Neural cell (in vitro differentiated cells): ENCODE measurements around the gene FKBP4. TPM values are rescaled to one million over a fixed set of nuclear protein-coding genes. Genes with fewer than 3 reads are reported as not detected.

ENCODE experiments used
- H2AFZ ChIP-seq: fragments of 200-600, 300-800 bp; sonication (generic), shearing (Covaris generic); 2 replicates; pipeline ENCODE4 v1.6.0; 2014; ENCODE audit warnings: low read depth, mild to moderate bottlenecking, antibody characterized with exemption, low read length, moderate library complexity
- H3F3A ChIP-seq: fragments of 200-600 bp; shearing (Covaris generic); 2 replicates; pipeline ENCODE4 v1.6.1; 2016; ENCODE audit warnings: mild to moderate bottlenecking, moderate library complexity, mixed read lengths, antibody characterized with exemption, low read length; ENCODE audit not compliant: insufficient read depth, poor library complexity, severe bottlenecking
- H3K27ac ChIP-seq: fragments of 200-600, 300-800 bp; sonication (generic), shearing (Covaris generic); 2 replicates; pipeline ENCODE4 v1.5.1; 2014; ENCODE audit warnings: mild to moderate bottlenecking, low read length, moderate library complexity
- H3K27me3 ChIP-seq: fragments of 300-800, 200-600 bp; sonication (generic), shearing (Covaris generic); 2 replicates; pipeline ENCODE4 v1.6.0; 2014; ENCODE audit warnings: mild to moderate bottlenecking, low read depth, low read length, moderate library complexity; ENCODE audit not compliant: insufficient read depth
- H3K36me3 ChIP-seq: fragments of 300-800, 200-600 bp; sonication (generic), shearing (Covaris generic); 2 replicates; pipeline ENCODE4 v1.5.1; 2014; ENCODE audit warnings: mild to moderate bottlenecking, antibody characterized with exemption, low read length, moderate library complexity; ENCODE audit not compliant: insufficient read depth
- H3K4me2 ChIP-seq: fragments of 300-800, 200-600 bp; sonication (generic), shearing (Covaris generic); 2 replicates; pipeline ENCODE4 v1.6.0; 2014; ENCODE audit warnings: mild to moderate bottlenecking, low read length
- H3K4me3 ChIP-seq: fragments of 300-800, 200-600 bp; sonication (generic), shearing (Covaris generic); 2 replicates; pipeline ENCODE4 v1.5.1; 2014; ENCODE audit warnings: mild to moderate bottlenecking, low read length, moderate library complexity
- H3K79me2 ChIP-seq: fragments of 200-600 bp; shearing (Covaris generic); replicated peaks from 2 replicates; pipeline ENCODE4 v1.6.0; 2014; ENCODE audit warnings: mild to moderate bottlenecking, low read length, moderate library complexity; ENCODE audit not compliant: insufficient read depth
- H3K9ac ChIP-seq: fragments of 300-800, 200-600 bp; sonication (generic), shearing (Covaris generic); 2 replicates; pipeline ENCODE4 v1.6.1; 2016; ENCODE audit warnings: mild to moderate bottlenecking, low read length, mixed read lengths
- H3K9me2 ChIP-seq: fragments of 200-600 bp; shearing (Covaris generic); 2 replicates; pipeline ENCODE4 v1.6.1; 2016; ENCODE audit warnings: mild to moderate bottlenecking, low read length, mixed read lengths; ENCODE audit not compliant: insufficient read depth
- H3K9me3 ChIP-seq: fragments of 200-600, 300-800 bp; sonication (generic), shearing (Covaris generic); 2 replicates; pipeline ENCODE4 v1.6.1; 2016; ENCODE audit warnings: mild to moderate bottlenecking, mixed run types, low read length, moderate library complexity, mixed read lengths
- H4K20me1 ChIP-seq: fragments of 200-600 bp; shearing (Covaris generic); 2 replicates; pipeline ENCODE4 v1.6.1; 2016; ENCODE audit warnings: mild to moderate bottlenecking, mixed run types; ENCODE audit not compliant: insufficient read depth
- EZH2 ChIP-seq: fragments of 200-600, 300-800 bp; shearing (Covaris generic), sonication (generic); IDR thresholded peaks from 2 replicates; pipeline ENCODE4 v1.6.1; 2014; ENCODE audit warnings: antibody characterized with exemption, low read length, borderline replicate concordance, mild to moderate bottlenecking; ENCODE audit not compliant: insufficient read depth, poor library complexity, severe bottlenecking
- MXI1 ChIP-seq: fragments of 450-650 bp; conservative IDR thresholded peaks from 2 replicates; pipeline ENCODE4 v1.6.1; 2014; ENCODE audit warnings: antibody characterized with exemption, mild to moderate bottlenecking; ENCODE audit not compliant: poor library complexity, severe bottlenecking
- POLR2AphosphoS5 ChIP-seq: IDR thresholded peaks from 2 replicates; pipeline ENCODE4 v1.6.1; 2012
- RAD21 ChIP-seq: fragments of 450-650 bp; conservative IDR thresholded peaks from 2 replicates; pipeline ENCODE4 v1.6.1; 2014; ENCODE audit warnings: antibody characterized with exemption, mild to moderate bottlenecking, moderate library complexity
- SMC3 ChIP-seq: fragments of 450-650 bp; conservative IDR thresholded peaks from 2 replicates; pipeline ENCODE4 v1.6.1; 2014; ENCODE audit warnings: antibody characterized with exemption, mild to moderate bottlenecking, moderate library complexity; ENCODE audit not compliant: poor library complexity
- polyA plus RNA-seq: library from polyadenylated mRNA; depleted of rRNA; stranded (reverse); fragments of >200 nt; gene quantifications from 2 replicates; pipeline ENCODE4 v1.2.3, GENCODE V29; 2014
- TF ChIP-seq, protein P1 (sequence below): IDR thresholded peaks from 2 replicates; pipeline ENCODE4 v1.6.1; 2012; ENCODE audit warnings: borderline replicate concordance

The FKBP4 gene
- polyA plus RNA-seq, 1 donor from 2014 or later = 102 TPM

- Histone ChIP-seq H4K20me1 (no peaks in the 10 kb centered on the region), H3K27ac (no peak overlapping the region), H3F3A (no peaks in the 10 kb centered on the region), H3K36me3 (no peaks in the 10 kb centered on the region), H3K9ac (no peak overlapping the region), H3K9me2 (no peaks in the 10 kb centered on the region), H3K4me2 (no peak overlapping the region), H3K4me3 (no peak overlapping the region), H3K27me3 (no peaks in the 10 kb centered on the region), H3K9me3 (no peaks in the 10 kb centered on the region), H3K79me2 (no peaks in the 10 kb centered on the region), H2AFZ (no peak overlapping the region)
- TF ChIP-seq EZH2 (no peak), RAD21 (no peak), SMC3 (no peak)
- TF ChIP-seq, protein P1, sequence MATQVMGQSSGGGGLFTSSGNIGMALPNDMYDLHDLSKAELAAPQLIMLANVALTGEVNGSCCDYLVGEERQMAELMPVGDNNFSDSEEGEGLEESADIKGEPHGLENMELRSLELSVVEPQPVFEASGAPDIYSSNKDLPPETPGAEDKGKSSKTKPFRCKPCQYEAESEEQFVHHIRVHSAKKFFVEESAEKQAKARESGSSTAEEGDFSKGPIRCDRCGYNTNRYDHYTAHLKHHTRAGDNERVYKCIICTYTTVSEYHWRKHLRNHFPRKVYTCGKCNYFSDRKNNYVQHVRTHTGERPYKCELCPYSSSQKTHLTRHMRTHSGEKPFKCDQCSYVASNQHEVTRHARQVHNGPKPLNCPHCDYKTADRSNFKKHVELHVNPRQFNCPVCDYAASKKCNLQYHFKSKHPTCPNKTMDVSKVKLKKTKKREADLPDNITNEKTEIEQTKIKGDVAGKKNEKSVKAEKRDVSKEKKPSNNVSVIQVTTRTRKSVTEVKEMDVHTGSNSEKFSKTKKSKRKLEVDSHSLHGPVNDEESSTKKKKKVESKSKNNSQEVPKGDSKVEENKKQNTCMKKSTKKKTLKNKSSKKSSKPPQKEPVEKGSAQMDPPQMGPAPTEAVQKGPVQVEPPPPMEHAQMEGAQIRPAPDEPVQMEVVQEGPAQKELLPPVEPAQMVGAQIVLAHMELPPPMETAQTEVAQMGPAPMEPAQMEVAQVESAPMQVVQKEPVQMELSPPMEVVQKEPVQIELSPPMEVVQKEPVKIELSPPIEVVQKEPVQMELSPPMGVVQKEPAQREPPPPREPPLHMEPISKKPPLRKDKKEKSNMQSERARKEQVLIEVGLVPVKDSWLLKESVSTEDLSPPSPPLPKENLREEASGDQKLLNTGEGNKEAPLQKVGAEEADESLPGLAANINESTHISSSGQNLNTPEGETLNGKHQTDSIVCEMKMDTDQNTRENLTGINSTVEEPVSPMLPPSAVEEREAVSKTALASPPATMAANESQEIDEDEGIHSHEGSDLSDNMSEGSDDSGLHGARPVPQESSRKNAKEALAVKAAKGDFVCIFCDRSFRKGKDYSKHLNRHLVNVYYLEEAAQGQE = no peak
These were observed 31.3 kb downstream of the FKBP4 start for GRCh38 chr12:2826036-2826435.

DNA sequence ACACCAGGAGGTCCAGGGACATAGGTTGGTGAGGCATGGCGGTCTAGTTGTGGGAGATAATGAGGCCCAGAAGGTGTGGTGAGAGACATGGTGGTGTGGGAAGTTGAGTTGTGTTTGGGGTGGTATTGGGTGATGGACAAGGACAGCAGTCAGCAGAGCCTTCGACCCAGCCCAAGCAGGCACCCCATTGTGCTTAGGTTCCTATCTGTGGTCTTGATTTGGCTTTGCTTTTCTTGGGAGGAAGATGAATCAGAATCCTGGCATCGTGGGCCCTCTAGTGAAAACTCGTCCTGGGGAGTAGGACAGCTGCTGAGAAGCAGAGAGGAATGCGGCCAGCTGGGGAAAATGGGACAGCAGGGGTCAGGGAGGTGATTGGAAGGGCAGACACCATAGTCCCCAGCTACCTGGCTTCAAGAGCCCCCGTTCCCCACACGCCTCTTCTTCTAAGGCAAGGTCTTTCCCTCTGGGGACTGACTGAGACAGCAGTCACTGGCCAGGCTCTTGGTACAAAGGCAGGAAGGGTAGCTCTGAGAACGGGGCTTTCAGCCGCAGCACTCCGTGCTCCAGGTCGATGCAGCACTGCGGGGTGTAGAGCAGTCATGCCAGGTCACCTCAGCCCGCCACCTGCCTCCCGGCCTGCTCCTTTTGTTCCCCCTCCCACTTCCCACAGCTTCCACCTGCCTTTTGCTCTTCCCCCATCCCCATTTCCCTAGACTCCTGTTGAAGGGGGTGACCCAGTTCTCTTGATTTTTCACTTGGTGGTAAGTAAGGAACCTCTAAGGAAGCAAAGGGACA, 32.1 kb downstream of the FKBP4 start:
- no peak overlapping the region for H3K9ac ChIP-seq
- H3F3A ChIP-seq = no peaks in the 10 kb centered on the region
- H3K9me2 ChIP-seq = no peaks in the 10 kb centered on the region
- H3K27ac ChIP-seq = no peak overlapping the region
- no peaks in the 10 kb centered on the region for H3K27me3 ChIP-seq
- no peak overlapping the region for H3K4me2 ChIP-seq
- H3K9me3 ChIP-seq = no peaks in the 10 kb centered on the region
- no peaks in the 10 kb centered on the region for H3K36me3 ChIP-seq
- no peak overlapping the region for H3K4me3 ChIP-seq
- TF ChIP-seq EZH2 = no peak
- TF ChIP-seq MXI1 = no peak
- TF ChIP-seq, protein P1 = no peak
- no peak for TF ChIP-seq POLR2AphosphoS5
- H3K79me2 ChIP-seq = no peaks in the 10 kb centered on the region
- no peak overlapping the region for H2AFZ ChIP-seq
- H4K20me1 ChIP-seq = no peaks in the 10 kb centered on the region
